Cardiac muscle cell (in vitro differentiated cells and primary cell): ENCODE measurements around the gene CHRM4. TPM values are rescaled to one million over a fixed set of nuclear protein-coding genes. Genes with fewer than 3 reads are reported as not detected.

Experiments used
- DNase-seq, 2 donors: peaks; one replicate each; pipeline versions ENCODE4 v3.0.0 to v3.0.0-alpha.2; 2010 to 2017; ENCODE audit warnings: low read depth in 1 of 2, low spot score in 1 of 2
- H3K27ac ChIP-seq: fragments of 200-600 bp; sonication (generic); 2 replicates; pipeline ENCODE4 v1.5.1; 2016
- H3K27me3 ChIP-seq: fragments of 200-600 bp; sonication (generic); 2 replicates; pipeline ENCODE4 v1.6.0; 2016; ENCODE audit warnings: control low read depth
- H3K36me3 ChIP-seq: fragments of 200-600 bp; sonication (generic); 2 replicates; pipeline ENCODE4 v1.5.1; 2016; ENCODE audit warnings: control low read depth
- H3K4me1 ChIP-seq: fragments of 200-600 bp; sonication (generic); 2 replicates; pipeline ENCODE4 v1.8.1; 2017; ENCODE audit warnings: low read depth, mild to moderate bottlenecking, mixed run types
- H3K4me3 ChIP-seq: fragments of 200-600 bp; sonication (generic); 2 replicates; pipeline ENCODE4 v1.5.1; 2016; ENCODE audit warnings: mild to moderate bottlenecking
- H3K9me3 ChIP-seq: fragments of 200-600 bp; sonication (generic); 2 replicates; pipeline ENCODE4 v1.5.1; 2017; ENCODE audit warnings: low read depth, mild to moderate bottlenecking, control low read depth
- polyA plus RNA-seq: library from polyadenylated mRNA; unstranded; fragments of >200 nt; fragmentation: Nextera tagmentation; extraction: Ambion mirVana; gene quantifications from 2 replicates; pipeline ENCODE4 v1.2.1, GENCODE V29; 2016
- total RNA-seq: library from RNA; depleted of rRNA; stranded (reverse); fragments of >200 nt; gene quantifications from 2 replicates; pipeline ENCODE4 v1.2.3, GENCODE V29; 2016
- TF ChIP-seq, protein P1 (sequence below): IDR thresholded peaks from 2 replicates; pipeline ENCODE4 v1.5.1; 2012; ENCODE audit warnings: low read depth, mild to moderate bottlenecking, low read length

CHRM4 gene
- total and polyA plus RNA-seq, 2 experiments from 2014 or later = 0.51 TPM; not detected in 1

DNA sequence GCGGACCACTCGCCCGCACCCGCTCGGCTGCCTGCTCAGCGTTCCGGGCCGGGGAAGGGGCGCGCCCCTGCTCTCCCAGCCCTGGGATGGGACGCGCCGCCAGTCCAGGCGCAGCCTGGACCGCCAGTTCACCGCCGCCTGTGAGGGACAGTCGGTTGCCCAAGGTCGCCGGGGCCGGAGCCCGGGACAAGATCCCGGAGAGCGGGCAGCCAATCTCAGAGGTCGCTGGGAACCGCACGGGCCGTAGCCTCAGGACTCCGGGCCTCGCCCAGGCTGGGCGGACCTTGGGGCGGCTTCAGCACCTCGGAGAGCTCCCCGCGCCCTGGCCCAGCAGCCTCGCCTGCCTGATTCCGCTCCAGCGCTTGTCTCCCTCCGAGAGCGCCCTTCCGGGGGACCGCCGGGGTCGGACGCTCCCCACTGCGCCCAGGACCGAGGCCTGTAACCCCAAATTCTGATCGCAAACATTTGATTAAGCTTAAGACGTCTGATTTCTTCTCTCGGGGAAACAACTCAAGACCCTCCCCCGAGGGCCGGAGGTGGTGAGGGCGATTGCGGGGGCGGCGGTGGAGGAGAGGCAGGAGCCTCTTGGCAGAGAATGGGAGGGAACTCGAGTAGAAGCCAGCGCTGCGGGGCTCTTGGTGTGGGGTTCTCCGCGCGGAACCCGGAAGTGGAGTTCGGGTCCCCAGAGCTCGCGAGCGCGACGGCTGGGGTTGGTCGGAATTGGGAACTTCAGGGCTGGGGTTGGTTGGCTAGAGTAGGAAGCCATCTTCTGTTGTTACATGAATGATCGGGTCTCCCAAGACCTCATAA lies 1.1 kb upstream of the CHRM4 start:
- H3K36me3 ChIP-seq = no peaks in the 10 kb centered on the region

GRCh38 chr11:46391186-46391577 lies 394 bp downstream of the CHRM4 start:
- peak overlapping the region; percentile 38 for H3K4me3 ChIP-seq
- no peak for DNase-seq
- peaks cover 22% of the 10 kb centered on the region for H3K4me1 ChIP-seq
- no peaks in the 10 kb centered on the region for H3K36me3 ChIP-seq
- no peak overlapping the region for H3K27ac ChIP-seq
- H3K9me3 ChIP-seq = no peaks in the 10 kb centered on the region
- H3K27me3 ChIP-seq = peaks cover 20% of the 10 kb centered on the region
- TF ChIP-seq, protein P1, sequence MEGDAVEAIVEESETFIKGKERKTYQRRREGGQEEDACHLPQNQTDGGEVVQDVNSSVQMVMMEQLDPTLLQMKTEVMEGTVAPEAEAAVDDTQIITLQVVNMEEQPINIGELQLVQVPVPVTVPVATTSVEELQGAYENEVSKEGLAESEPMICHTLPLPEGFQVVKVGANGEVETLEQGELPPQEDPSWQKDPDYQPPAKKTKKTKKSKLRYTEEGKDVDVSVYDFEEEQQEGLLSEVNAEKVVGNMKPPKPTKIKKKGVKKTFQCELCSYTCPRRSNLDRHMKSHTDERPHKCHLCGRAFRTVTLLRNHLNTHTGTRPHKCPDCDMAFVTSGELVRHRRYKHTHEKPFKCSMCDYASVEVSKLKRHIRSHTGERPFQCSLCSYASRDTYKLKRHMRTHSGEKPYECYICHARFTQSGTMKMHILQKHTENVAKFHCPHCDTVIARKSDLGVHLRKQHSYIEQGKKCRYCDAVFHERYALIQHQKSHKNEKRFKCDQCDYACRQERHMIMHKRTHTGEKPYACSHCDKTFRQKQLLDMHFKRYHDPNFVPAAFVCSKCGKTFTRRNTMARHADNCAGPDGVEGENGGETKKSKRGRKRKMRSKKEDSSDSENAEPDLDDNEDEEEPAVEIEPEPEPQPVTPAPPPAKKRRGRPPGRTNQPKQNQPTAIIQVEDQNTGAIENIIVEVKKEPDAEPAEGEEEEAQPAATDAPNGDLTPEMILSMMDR = no peak

More for the DNA sequence above, 1.1 kb upstream of the CHRM4 start:
- peaks cover 20% of the 10 kb centered on the region for H3K27me3 ChIP-seq
- peak overlapping the region; percentile 38 for H3K4me3 ChIP-seq
- no peak overlapping the region for H3K27ac ChIP-seq
- TF ChIP-seq, protein P1 = no peak
- no peaks in the 10 kb centered on the region for H3K9me3 ChIP-seq
- DNase-seq = peak; percentile 88 to 94
- H3K4me1 ChIP-seq = peaks cover 18% of the 10 kb centered on the region

- peaks cover 20% of the 10 kb centered on the region for H3K27me3 ChIP-seq
- peak overlapping the region; percentile 37 for H3K4me3 ChIP-seq
- H3K9me3 ChIP-seq = no peaks in the 10 kb centered on the region
- no peak for DNase-seq
- H3K27ac ChIP-seq = no peak overlapping the region
- peaks cover 22% of the 10 kb centered on the region for H3K4me1 ChIP-seq
- TF ChIP-seq, protein P1 = no peak
- H3K36me3 ChIP-seq = no peaks in the 10 kb centered on the region
Measured at GRCh38 chr11:46390331-46391171, 1.0 kb downstream of the CHRM4 start.

GRCh38 chr11:46389450-46390330 lies 1.9 kb downstream of the CHRM4 start:
- peak; percentile 72 to 90 for DNase-seq
- peaks cover 20% of the 10 kb centered on the region for H3K27me3 ChIP-seq

More at GRCh38 chr11:46389450-46390330, 1.9 kb downstream of the CHRM4 start:
- TF ChIP-seq, protein P1 = peak; percentile 75
- H3K4me3 ChIP-seq = peak overlapping the region; percentile 37
- H3K27ac ChIP-seq = no peak overlapping the region
- H3K9me3 ChIP-seq = no peaks in the 10 kb centered on the region
- no peaks in the 10 kb centered on the region for H3K36me3 ChIP-seq
- H3K4me1 ChIP-seq = peaks cover 22% of the 10 kb centered on the region
